Left ventricle myocardium superior (tissue), 1 donor: ENCODE measurements around the gene NNAT. TPM values are rescaled to one million over a fixed set of nuclear protein-coding genes. Genes with fewer than 3 reads are reported as not detected.

Source experiments
- total RNA-seq: library from RNA; stranded (reverse); fragmentation: NEBNext Ultra II Directional; extraction: Animal tissue kit (Norgen Biotek cat#: 25700); gene quantifications from one replicate; pipeline ENCODE4 v1.2.1, GENCODE V29; 2021
- donor health status: DM: no; HTN: yes; CAD: no; lungs with severe emphysema.

Gene NNAT
- total RNA-seq, 1 donor from 2014 or later: 0.25 TPM

Other genes starting within 250 kb of the NNAT start
- 16.6 TPM for gene MANBAL, start 231.6 kb upstream of the NNAT start, total RNA-seq
- gene SRC, start 175.1 kb upstream of the NNAT start, total RNA-seq: 5.1 TPM
- 93.8 TPM for gene BLCAP, start 6.6 kb downstream of the NNAT start, total RNA-seq
- 63.4 TPM for gene CTNNBL1, start 172.8 kb downstream of the NNAT start, total RNA-seq